ENCODE measurements around the gene CFAP77. TPM values are rescaled to one million over a fixed set of nuclear protein-coding genes. Genes with fewer than 3 reads are reported as not detected.

Gene CFAP77
- total RNA-seq, 6 donors from 2014 or later: 0.78 to 16.7 (median 2.7) TPM; not detected in 1

- 91 to 92% methylated on average over 9 to 16 of the region's 16 CpGs for WGBS, 2 donors
These were observed 87.7 kb downstream of the CFAP77 start for GRCh38 chr9:132497731-132498130.

GRCh38 chr9:132498531-132499210 is 88.7 kb downstream of the CFAP77 start:
- no peaks in the 10 kb centered on the region for H3K4me1 ChIP-seq
- H3K4me3 ChIP-seq: no peak overlapping the region
- WGBS, 2 donors: 56 to 64% methylated on average over 6 to 17 of the region's 20 CpGs
- H3K27me3 ChIP-seq: no peaks in the 10 kb centered on the region
- no peak for TF ChIP-seq EP300 (IDR thresholded peaks at IDR 0.05)
- no peak for TF ChIP-seq CTCF (IDR thresholded peaks at IDR 0.05)
- no peak for TF ChIP-seq POLR2AphosphoS5 (IDR thresholded peaks at IDR 0.05)
- DNase-seq: no peak
- no peaks in the 10 kb centered on the region for H3K36me3 ChIP-seq
- H3K27ac ChIP-seq: no peak overlapping the region
- no peaks in the 10 kb centered on the region for H3K9me3 ChIP-seq
- no peak for ATAC-seq (ENCODE audit: low FRiP score in 2 of 2)

More at GRCh38 chr9:132497731-132498130, 87.7 kb downstream of the CFAP77 start:
- Histone ChIP-seq H3K27me3 (no peaks in the 10 kb centered on the region), H3K4me3 (no peak overlapping the region), H3K9me3 (no peaks in the 10 kb centered on the region), H3K4me1 (no peaks in the 10 kb centered on the region), H3K36me3 (no peaks in the 10 kb centered on the region), H3K27ac (no peak overlapping the region)
- no peak for TF ChIP-seq EP300 (IDR thresholded peaks at IDR 0.05)
- TF ChIP-seq POLR2A (IDR thresholded peaks at IDR 0.05): no peak
- TF ChIP-seq POLR2AphosphoS5 (IDR thresholded peaks at IDR 0.05): no peak
- no peak for TF ChIP-seq CTCF (IDR thresholded peaks at IDR 0.05)
- DNase-seq (no peak), ATAC-seq (ENCODE audit: low FRiP score in 2 of 2) (no peak)

DNA sequence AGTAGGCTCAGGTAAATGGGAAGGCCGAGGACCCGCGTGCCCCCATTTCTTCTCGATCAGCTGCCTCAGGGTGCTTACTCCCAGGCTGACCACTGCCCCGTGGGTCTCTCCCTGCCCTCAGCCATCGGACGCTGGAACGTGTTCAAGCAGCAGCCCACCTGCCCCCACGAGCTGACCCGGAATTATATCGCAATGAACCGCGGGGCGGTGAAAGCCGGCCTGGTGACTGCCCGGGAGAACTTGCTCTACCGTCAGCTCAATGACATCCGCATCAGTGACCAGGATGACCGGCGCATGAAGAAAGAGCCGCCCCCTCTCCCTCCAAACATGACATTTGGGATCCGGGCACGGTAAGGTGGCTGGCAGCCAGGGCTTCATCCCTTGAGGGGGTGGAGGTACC is 89.2 kb downstream of the CFAP77 start:
- ATAC-seq (ENCODE audit: low FRiP score in 2 of 2) (no peak), DNase-seq (no peak)
- WGBS, 2 donors: 77 to 99% methylated on average over 10 to 23 of the region's 23 CpGs
- Histone ChIP-seq H3K27ac (no peak overlapping the region), H3K36me3 (no peaks in the 10 kb centered on the region), H3K4me1 (no peaks in the 10 kb centered on the region), H3K4me3 (no peak overlapping the region), H3K9me3 (no peaks in the 10 kb centered on the region), H3K27me3 (no peaks in the 10 kb centered on the region)
- TF ChIP-seq EP300 (IDR thresholded peaks at IDR 0.05) (no peak), CTCF (IDR thresholded peaks at IDR 0.05) (no peak), POLR2A (IDR thresholded peaks at IDR 0.05) (no peak)

DNA sequence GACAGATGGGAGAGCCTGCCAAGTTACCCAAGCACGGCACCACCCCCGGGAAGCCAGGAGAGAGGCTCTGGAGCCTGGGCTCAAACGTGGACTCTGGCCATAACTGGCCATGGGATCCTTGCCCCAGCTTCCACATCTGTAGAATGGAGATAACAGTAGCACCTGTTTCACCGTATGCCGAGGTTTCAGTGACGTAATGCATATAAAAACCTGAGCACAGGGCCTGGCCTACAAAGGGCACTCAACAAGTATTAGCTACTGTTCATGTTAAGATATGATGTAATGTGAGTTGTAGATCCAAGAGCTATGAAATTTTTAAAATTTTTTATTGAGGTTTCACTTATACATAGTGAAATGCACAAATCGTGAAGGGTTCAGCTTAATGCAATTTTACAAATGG is 90.2 kb downstream of the CFAP77 start:
- no peak overlapping the region for H3K27ac ChIP-seq
- H3K4me3 ChIP-seq: no peak overlapping the region
- no peaks in the 10 kb centered on the region for H3K4me1 ChIP-seq
- no peaks in the 10 kb centered on the region for H3K36me3 ChIP-seq
- 82 to 86% methylated on average over 7 of the region's 7 CpGs for WGBS, 2 donors
- TF ChIP-seq EP300 (IDR thresholded peaks at IDR 0.05) (no peak), CTCF (IDR thresholded peaks at IDR 0.05) (no peak), POLR2A (IDR thresholded peaks at IDR 0.05) (no peak), POLR2AphosphoS5 (IDR thresholded peaks at IDR 0.05) (no peak)
- ATAC-seq (ENCODE audit: low FRiP score in 2 of 2): no peak
- no peaks in the 10 kb centered on the region for H3K9me3 ChIP-seq
- DNase-seq: no peak
- H3K27me3 ChIP-seq: no peaks in the 10 kb centered on the region

DNA sequence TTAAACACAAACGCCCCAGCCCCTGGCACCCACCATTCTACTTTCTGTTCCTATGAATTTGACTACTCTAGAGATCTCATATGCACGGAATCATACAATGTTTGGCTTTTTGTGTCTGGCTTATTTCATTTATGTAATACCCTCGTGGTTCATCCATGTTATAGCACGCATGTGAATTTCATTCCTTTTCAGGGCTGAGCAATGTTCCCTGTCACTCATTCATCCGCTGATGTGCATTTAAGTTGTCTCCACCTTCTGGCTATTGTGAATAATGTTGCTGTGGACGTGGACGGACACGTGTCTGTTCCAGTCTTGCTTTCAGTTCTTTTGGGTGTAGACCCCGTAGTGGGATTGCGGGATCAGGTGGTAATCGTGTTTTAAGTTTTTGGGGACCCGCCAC is 92.5 kb downstream of the CFAP77 start:
- ATAC-seq (ENCODE audit: low FRiP score in 2 of 2): no peak
- no peaks in the 10 kb centered on the region for H3K27me3 ChIP-seq
- TF ChIP-seq POLR2A (IDR thresholded peaks at IDR 0.05) (no peak), CTCF (IDR thresholded peaks at IDR 0.05) (no peak), POLR2AphosphoS5 (IDR thresholded peaks at IDR 0.05) (no peak), EP300 (IDR thresholded peaks at IDR 0.05) (no peak)

More for the DNA sequence above, 92.5 kb downstream of the CFAP77 start:
- no peaks in the 10 kb centered on the region for H3K36me3 ChIP-seq
- H3K4me3 ChIP-seq: no peak overlapping the region
- H3K27ac ChIP-seq: no peak overlapping the region
- WGBS, 2 donors: 87 to 88% methylated on average over 12 of the region's 12 CpGs
- no peak for DNase-seq
- H3K9me3 ChIP-seq: no peaks in the 10 kb centered on the region
- H3K4me1 ChIP-seq: peaks cover 0 to 2% (median under 1%) of the 10 kb centered on the region in 4 donors
